SHP77 (cell line): ENCODE data around the gene ZNF853.
"Not testable (repeated sequence)": the region's sequence is repeated elsewhere in the genome, so short reads cannot be mapped to it uniquely, and the experiment has no call there.

ENCODE experiments used
- DNase-seq, 2 experiments: peaks; one replicate each; lab custom pipeline; 2025; lab: John Stamatoyannopoulos, UW

Gene ZNF853

GRCh38 chr7:6606866-6607583, 8.4 kb upstream of the ZNF853 start:
- DNase-seq: no peak

GRCh38 chr7:6607651-6608051, 7.8 kb upstream of the ZNF853 start:
- DNase-seq: no peak

- no peak for DNase-seq
Measured at GRCh38 chr7:6608081-6608480, 7.3 kb upstream of the ZNF853 start.

GRCh38 chr7:6608794-6609193, 6.6 kb upstream of the ZNF853 start:
- no peak for DNase-seq

GRCh38 chr7:6612819-6613218, 2.6 kb upstream of the ZNF853 start:
- no peak for DNase-seq

- DNase-seq: no peak
Measured at GRCh38 chr7:6613706-6614105, 1.7 kb upstream of the ZNF853 start.

- DNase-seq: peak; percentile 80 to 85
Measured at GRCh38 chr7:6615723-6616555, 529 bp downstream of the ZNF853 start.

- no peak for DNase-seq
Measured at GRCh38 chr7:6616854-6617643, 1.6 kb downstream of the ZNF853 start.

GRCh38 chr7:6618621-6619020, 3.2 kb downstream of the ZNF853 start:
- no peak for DNase-seq

- no peak for DNase-seq
Measured at GRCh38 chr7:6619961-6620360, 4.6 kb downstream of the ZNF853 start.

- DNase-seq: no peak
Measured at GRCh38 chr7:6621195-6622133, 6.1 kb downstream of the ZNF853 start.

- DNase-seq: no peak
Measured at GRCh38 chr7:6622134-6622710, 6.8 kb downstream of the ZNF853 start.

- no peak for DNase-seq
Measured at GRCh38 chr7:6623589-6624245, 8.3 kb downstream of the ZNF853 start.

GRCh38 chr7:6624246-6624611, 8.8 kb downstream of the ZNF853 start:
- no peak for DNase-seq

GRCh38 chr7:6628045-6628444, 12.6 kb downstream of the ZNF853 start:
- DNase-seq: peak; percentile 60 to 84

GRCh38 chr7:6630007-6630849, 14.8 kb downstream of the ZNF853 start:
- no peak for DNase-seq

- DNase-seq: no peak
Measured at GRCh38 chr7:6631605-6632004, 16.2 kb downstream of the ZNF853 start.

- DNase-seq: no peak
Measured at GRCh38 chr7:6634021-6634420, 18.6 kb downstream of the ZNF853 start.

GRCh38 chr7:6634971-6635370, 19.6 kb downstream of the ZNF853 start:
- not testable (repeated sequence) for DNase-seq
